GM11168 (cell line): ENCODE data around the gene GPBAR1.

Source experiments
- in situ Hi-C: fragments of 300-500 bp; cut with MboI; formaldehyde crosslinking; loops from one replicate; pipeline ENCODE4 v1.12.0; 2022; ENCODE audit warnings: low sequenced_read_pairs; ENCODE audit not compliant: unreplicated experiment

The GPBAR1 gene

DNA sequence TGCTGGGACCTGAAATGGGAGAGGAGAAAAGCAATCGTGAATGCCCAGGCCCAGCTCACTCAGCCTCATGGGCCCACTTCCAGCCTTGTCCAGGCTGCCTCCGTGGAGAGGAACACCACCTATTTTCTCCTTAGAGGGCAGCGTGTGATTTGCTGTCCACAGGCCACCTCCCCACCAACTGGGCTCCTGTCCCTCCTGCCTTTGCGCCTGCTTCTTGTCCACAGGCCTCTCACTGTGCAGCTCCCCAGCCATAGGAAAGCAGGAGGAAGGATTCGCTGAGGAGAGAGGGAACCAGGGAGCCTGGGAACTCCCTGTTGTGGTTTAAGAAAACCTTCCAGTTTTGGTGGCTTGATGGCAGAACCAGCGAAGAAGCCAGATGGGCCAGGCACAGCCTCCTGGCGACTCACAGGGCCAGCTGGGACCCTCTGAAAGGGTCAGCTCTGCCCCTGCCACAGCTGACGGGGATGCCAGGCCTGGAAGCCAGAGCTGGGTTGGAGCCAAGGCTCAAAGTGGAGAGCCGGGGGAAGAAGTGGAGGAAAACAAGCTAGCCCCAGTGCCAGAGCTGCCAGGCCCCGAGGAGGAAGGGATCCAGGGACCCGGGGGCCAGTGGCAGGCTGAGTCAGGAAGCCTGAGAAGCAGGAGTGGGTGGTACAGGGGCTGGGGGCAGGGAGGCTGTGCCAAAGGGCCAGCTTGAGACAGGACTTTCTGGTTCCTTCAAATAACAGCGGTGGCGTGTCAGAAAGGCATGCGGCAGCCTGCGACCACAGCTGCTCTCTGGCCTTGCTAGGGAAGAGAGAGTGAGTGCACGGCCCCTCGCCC is 21.6 kb downstream of the GPBAR1 start:
- in situ Hi-C loops: no loop called here

DNA sequence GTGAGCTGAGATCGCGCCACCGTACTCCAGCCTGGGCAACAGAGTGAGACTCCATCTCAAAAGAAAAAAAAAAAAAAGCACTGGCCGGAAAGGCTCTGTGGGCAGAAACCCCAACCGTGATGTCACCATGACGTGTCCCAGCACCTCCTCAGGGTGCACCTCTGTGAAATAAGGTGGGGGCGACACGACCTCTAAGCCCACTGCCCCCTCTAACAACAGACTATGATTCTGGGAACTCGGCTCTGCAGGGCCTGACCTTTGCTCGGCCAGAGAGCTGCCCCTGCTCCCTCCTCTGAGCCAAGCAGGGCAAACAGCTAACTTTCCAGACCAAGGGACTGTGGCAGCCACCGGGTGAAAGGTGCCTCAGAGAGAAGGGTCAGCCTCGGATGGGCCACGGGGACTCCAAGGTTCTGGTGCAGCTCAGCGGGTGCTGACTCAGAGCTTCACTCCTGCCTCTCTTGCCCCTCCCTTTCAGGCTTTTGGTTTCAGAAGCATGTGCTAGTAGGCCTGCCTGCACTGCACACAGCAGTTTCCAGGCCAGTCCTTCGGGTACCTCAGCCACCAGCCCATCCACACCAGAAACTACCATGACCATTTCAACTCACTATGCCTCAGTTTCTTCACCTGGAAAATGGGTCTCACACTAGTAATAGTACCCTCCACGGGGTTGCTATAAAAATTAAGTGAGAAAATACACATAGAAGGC is 23.4 kb downstream of the GPBAR1 start:
- in situ Hi-C loops: no loop called here

DNA sequence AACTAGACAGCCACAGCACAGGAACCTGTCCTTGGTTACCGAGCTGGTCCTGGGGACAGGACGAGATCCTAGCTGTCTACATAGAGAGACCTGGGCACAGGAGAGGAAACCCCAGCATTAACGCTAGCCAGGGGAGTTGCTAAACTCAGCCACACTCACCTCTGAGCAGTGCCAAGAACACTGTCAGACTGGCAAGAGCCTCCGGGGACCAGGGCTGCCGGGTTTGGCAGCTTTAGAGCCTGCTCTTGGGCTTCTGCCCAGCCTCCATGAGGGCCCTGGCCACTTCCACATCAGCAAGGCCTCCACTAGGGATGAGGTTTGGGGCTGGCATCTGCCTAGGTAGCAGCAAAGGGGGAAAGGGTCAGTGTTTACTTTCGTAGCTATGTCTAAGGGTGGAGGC is 24.8 kb downstream of the GPBAR1 start:
- in situ Hi-C loops: no loop called here

DNA sequence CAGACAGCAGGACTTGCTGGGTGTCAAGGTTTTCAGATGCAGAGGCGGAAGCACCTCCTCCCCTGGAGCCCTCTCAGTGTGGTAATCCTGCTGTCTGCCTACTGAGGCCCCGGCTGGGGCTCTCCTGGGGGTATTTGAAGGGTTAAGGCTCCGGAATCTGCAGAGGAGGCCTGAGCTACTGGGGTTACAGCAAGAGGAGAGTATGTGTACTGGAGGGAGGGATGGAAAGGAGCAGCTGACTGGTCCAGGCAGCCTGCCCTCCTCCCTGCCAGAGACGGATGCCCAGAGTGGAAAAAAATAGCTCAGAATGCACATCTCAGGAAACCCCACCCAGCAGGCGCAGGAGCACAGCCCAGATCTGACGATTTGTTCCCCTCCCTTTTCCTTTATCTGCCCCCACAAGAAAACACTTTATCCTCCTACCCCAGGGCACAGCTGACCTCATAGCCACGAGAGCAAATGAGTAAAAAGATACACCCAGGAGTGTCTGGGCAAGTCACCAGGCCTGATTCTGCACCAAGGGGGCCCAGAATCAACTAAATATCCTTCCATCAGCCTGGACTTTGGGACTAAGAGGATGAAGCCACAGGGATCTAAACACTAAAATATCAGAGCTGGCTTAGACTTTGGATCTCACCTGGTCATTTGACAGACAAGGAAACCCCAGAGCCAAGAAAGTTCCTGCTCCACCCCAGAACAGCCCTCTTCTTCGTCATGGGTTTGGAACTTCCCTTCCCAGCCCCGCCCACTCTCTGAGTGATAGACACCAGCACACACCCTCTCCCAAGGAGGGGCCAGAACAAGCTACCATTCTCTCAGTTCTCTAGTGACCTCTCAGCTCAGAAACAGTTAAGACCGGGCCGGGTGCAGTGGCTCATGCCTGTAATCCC is 26.0 kb downstream of the GPBAR1 start:
- in situ Hi-C loops: no loop called here

DNA sequence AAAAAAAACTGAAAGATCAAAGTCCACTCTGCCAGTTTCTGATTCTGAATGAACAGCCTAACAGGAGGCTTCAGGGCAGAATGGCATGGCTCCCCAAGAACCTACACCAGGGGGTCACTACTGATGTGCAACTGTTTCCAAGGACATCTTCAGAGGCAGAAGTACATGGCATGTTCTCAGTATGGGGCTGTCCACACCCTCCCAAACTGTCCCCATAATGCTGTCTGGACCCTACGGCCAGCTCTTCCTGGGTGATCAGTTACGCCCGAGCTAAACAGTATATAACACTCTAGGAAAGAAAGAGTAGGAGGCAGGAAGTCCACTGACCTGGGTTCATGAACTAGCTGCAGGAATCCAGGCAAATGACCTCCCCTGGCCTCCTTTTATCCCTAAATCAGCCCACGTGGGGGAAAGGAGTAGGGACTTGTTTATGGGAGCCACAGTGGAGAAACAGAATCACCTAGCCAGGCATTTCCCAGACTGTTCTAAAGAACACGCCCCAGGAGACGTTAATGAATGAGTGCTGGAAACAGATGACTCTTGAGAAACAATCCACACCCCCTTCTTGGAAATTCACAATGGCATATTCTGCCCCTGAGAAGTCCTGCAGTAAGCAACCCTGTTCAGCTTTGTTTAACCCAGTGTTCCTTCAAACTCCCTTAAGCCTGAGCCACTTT is 29.0 kb downstream of the GPBAR1 start:
- in situ Hi-C loops: no loop called here

DNA sequence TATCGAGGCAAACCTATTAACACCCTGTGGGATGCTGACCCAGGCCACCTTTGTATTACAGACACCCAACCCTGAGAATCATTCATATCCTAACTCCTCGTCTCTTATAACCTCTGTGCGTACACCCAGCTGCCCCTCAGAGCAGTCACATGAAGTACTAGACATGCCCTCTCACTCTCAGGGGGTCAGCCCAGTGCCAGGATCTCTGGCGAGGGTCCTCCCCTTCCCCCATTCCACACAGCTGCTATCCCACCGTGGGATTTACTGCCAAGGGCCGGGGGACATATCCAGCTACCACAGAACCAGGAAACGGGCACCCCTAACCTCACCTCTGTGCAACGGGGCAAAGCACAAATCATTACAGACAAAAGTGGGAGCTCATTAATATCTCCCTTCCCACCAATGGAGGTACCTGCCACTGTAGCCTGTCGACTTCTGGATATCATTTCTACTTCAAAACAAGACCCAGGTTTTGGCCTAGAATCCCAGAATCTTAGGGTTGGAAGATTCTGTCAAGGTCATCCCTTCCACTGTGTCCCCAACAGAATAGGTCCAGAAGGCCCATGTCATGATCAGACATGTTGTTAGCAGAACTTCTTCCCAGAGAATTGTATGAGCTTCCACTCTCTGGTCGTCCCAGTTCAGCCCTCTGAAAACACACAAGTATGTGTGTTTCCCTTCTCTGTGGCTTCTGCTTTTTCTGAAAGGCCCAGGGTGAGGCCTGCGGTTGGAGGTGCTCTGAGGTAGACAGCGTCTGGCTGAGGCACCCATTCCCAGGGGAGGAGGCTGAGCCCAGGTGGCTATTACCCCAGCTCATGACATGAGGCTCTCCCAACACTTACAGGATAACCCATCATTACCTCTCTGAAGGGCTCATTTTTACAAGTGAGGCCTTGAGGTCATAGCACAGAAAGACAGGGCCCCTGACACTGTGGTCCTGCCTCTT is 29.8 kb downstream of the GPBAR1 start:
- in situ Hi-C loops: no loop called here

DNA sequence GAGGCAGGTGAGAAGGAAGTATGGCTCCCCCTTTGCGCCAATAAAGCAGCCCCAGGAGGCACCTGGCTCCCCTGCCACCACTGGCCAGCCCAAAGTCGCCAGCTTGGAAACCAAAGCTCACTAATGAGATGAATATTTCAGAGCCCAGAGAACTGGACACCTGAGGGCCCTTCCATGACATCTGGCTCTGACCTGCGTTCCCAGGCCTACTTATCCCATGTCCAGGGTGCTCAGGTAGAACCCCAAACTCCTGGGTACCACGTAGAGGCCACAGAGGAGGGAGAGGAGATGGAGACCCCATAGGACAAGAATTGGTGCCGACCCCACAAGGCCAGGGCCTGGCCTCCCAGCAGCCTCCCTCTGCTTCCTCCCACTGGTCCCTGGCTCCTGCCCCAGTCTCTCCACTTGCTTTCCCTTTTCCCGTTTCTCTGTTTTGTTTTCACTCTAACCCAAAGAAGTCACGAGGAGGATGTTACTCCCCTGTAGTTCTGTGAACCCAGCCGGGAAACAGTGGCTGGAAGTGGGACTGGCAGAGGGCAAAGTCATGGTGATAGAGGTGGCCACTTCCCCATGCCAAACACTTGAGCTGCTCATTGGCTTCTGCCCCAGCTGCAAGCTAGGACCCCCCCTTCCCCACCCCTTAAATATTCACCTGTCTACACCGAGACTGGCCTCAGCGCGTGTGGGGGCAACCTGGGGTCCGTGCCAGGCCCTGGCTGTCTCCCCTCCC is 30.7 kb downstream of the GPBAR1 start:
- in situ Hi-C loops: no loop called here

DNA sequence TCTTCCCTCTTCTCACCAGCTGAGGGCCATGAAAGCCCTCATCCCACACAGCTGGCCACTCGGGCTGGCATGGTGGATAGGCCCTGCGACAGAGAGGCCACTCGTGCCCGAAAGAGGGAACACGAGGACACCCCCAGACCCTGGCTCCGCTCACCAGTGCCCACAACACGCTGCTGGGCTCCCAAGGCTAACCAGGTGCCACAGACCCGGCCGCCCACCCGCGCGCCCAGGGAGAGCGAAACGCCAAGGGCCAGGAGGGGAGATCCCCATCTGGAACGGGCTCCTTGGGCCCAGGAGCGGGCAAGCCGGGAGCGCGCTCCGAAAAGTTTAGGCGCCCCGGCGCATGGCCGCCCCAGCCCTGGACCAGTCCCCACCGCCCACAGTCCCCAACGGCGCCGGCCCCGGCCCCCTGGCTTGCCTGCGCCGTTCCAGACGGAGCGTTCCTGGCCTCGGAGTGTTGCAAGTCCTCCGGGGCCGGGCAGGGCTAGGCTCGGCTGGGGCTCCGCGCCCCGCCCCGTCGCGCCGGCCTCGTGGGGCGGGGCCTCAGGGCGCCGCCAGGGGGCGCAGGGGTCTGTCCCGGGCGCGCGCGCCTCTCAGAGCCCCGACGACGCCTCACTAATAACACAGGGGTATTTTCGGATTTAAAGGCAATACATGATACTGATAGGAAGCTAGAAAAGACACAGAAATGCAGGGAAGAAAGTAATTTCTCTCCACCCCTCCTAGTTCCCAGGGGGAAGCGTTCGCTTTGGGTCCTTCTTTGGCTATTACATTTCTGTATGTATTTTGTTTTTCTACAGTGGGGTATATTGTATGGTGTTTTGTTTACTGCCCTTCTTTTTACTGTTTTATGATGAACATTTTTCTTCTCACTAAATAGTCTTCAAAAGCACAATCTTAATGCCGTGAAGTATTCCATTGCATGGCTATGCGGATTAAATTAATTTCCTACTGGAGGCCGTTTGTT is 31.5 kb downstream of the GPBAR1 start, which contains the start of gene TMBIM1:
Gene TMBIM1 (minus strand): TSS at position 456 of the 967 bp plus-strand sequence. CDS start 10,362 bp downstream, outside the sequence.
- in situ Hi-C loops: no loop called here

DNA sequence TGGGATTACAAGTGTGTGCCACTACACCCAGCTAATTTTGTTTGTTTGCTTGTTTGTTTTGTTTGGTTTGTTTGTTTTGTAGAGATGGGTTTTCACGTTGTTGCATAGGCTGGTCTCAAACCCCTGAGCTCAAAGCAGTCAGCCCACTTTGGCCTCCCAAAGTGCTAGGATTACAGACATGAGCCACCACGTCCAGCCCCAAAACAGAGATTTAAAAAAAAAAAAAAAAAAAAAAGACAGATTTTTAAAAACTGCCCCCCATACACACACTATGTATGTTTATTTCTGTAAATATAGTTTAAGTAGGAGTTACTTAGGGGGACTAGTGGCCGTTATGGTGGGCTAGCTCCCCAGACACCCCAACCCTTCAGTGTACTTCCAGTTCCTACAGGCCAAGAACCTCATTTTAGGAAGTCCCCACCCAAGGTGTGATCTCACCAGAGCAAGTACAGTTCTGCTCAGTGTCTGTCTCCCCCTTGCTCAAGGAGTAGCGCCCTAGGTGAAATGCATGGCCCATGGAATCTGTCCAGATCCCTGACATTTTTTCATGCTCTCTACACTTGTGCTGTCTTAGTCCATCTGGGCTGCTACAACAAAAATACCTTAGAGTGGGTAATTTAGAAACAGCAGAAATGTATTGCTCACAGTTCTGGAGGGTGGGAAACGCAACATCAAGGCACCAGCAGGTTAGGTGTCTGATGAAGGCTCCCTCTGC is 33.1 kb downstream of the GPBAR1 start:
- in situ Hi-C loops: no loop called here

DNA sequence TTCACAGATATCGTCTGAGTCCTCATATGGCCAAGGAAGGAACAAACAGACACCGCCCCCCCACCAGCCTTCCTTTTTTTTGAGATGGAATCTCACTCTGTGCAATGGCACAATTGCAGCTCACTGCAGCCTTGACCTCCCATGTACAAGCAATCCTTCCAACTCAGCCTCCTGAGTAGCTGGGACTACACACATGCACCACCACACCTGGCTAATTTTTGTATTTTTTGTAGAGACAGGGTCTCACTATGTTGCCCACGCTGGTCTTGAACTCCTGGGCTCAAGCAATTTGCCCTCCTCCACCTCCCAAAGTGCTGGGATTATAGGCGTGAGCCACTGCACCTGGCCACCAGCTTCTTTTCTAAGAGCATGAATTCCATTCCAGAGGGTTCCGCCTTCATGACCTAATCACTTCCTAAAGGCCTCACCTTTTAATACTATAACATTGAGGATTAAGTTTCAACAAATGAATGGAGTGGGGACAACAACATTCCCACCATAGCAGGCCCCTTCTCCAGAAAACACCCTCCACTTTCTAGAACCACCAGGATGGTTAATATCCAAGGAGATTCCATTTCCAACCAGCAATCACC is 33.7 kb downstream of the GPBAR1 start:
- in situ Hi-C loops: no loop called here

DNA sequence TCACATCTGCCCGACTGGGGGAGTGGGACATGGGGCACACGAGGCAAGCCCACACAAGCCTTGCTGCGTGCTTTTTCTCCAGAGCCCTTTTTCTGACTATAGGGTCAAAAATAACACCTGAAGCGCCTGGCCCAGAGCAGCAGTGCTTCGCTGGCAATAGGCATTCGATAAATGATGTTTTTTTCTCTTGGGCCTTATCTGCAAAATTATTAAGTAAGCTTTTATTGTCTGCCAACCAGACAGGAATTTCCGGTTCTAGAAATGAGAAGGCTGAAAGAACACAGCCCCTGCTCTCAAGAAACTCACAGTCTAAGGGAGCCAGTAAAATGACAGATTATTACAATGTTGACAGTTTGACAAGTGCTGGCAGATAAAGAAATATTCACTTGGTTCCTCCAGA is 34.2 kb downstream of the GPBAR1 start:
- in situ Hi-C loops: no loop called here

DNA sequence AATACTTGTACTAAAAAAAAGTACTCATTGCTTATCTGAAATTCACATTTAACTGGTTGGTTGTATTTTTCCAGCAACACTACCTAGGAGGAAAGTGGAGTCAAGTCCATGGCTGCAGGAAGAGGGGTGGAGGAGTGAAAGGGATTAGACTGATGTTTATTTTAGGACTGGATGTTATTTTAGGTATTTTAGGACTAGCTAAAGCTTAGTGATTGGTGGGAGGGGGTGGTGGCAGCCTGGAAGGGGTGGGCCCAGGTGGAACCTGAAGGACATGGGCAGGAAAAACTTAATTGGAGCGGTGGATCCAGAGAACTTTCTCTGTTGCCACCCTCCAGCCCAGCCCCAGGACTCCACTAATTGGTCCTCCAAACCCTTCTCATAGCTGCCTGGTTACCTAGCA is 35.4 kb downstream of the GPBAR1 start:
- in situ Hi-C loops: no loop called here

DNA sequence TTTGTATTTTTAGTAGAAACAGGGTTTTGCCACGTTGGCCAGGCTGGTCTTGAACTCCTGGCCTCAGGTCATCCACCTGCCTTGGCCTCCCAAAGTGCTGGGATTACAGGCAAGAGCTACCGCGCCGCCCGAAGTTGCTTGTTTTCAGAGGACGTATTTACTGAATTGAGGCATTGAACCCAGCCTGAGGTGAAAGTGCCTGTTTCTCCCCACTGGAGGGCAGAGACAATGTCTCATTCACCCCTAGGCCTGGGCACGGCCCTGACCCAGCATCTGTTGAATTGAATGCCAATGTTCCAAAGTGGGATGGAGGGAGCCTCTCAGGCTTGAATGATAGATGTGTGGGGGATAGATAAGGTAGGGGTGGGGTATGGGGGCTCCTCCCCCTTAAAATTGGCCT is 36.0 kb downstream of the GPBAR1 start:
- in situ Hi-C loops: no loop called here

DNA sequence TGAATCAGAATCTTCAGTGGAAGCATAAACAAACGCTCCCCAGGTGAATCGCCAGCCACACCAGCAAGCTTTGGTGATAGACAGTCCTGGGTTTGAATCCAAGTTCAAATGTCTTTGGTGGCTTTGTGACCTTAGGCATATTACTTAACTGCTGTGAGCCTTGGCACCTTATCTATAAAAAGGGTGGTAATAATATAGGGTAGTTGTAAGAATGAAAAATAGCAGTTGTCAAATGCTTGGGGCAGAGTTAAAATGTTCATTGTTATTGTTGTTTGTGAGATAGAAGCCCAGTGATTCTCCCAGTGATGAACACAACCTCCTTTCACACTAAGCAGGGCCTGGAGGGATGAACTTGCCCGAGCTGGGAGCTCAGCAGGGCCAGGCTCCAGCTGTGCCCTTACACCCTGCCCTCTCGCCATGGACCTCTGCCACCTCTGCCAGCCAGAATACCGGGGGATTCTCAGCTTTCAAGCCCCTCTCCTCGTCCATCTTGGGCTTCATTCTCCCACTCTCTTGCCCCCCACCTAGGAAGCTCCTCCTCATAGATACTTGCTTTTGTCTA is 37.6 kb downstream of the GPBAR1 start:
- in situ Hi-C loops: no loop called here

DNA sequence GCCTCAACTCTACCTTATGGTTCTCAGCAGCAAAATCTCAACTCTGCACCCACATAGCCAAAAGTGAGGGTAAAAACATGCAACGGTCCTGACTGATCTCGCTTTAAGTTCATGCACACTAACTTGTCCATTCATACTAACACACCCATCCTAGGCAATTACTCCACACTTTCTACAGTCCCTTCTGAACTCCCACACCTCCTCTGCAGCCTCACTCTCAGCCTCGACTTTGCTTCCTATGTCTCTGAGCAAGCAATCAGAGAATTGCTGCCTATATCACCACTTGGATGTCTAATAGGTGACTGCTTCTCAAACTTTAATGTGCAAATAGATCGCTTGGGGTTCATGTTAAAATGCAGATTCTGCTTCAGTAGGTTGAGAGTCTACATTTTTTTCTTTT is 39.3 kb downstream of the GPBAR1 start:
- in situ Hi-C loops: loop anchor here (5.0 to 10.0 kb wide), 2 partner anchors 57 to 95 kb away; partner anchors contain the start of genes CATIP and CTDSP1
